Psoas muscle (tissue), 8 donors: ENCODE measurements around the gene VSTM2B. TPM values are rescaled to one million over a fixed set of nuclear protein-coding genes. Genes with fewer than 3 reads are reported as not detected.

Experiments used
- ATAC-seq, 4 donors: fragments of 200-7000 bp; cut with Tn5 transposase; one replicate each; pipeline ENCODE4 v1.9.1; 2020; ENCODE audit warnings: moderate library complexity in 3 of 4, mild to moderate bottlenecking in 2 of 4
- DNase-seq, 2 donors: peaks; one replicate each; pipeline ENCODE4 v3.0.0-alpha.2; 2020
- H3K27ac ChIP-seq: fragments of 200-600 bp; one replicate; pipeline ENCODE4 v1.8.0; 2022
- H3K27me3 ChIP-seq, 3 donors: fragments of 200-600 bp in 1 of 3; one replicate each; pipeline versions ENCODE4 v1.6.1 to v1.8.0; 2013 to 2022; ENCODE audit warnings: low read length in 2 of 3, mild to moderate bottlenecking in 2 of 3, moderate library complexity in 1 of 3; ENCODE audit not compliant: insufficient read depth in 3 of 3
- H3K36me3 ChIP-seq, 2 donors: fragments of 200-600 bp in 1 of 2; one replicate each; pipeline versions ENCODE4 v1.6.1 to v1.8.0; 2013 to 2022; ENCODE audit warnings: low read depth in 1 of 2, mild to moderate bottlenecking in 1 of 2, moderate library complexity in 1 of 2; ENCODE audit not compliant: insufficient read depth in 1 of 2
- H3K4me1 ChIP-seq: fragments of 200-600 bp; one replicate; pipeline ENCODE4 v1.8.0; 2022
- H3K4me3 ChIP-seq: fragments of 200-600 bp; one replicate; pipeline ENCODE4 v1.8.0; 2022; ENCODE audit warnings: mild to moderate bottlenecking
- H3K9me3 ChIP-seq: fragments of 200-600 bp; one replicate; pipeline ENCODE4 v1.8.0; 2022
- WGBS, 3 donors: extraction: QIAGEN DNeasy Blood & Tissue Kit; methylation state at CpG; one replicate each; pipeline versions ENCODE4 v1.1.6 to v1.1.7; 2013; 5-methylcytosine and 5-hydroxymethylcytosine counted together
- intact Hi-C, 2 donors: fragments of 100-400 bp; cut with DNase I; formaldehyde crosslinking; loops; one replicate each; pipeline versions ENCODE4 v1.11.0 to v1.14.2; 2022
- polyA plus RNA-seq, 3 donors: library from polyadenylated mRNA; stranded (reverse); fragments of 200-250 nt; gene quantifications; one replicate each; pipeline ENCODE4 v1.2.3, GENCODE V29; 2013
- total RNA-seq, 4 donors: library from RNA; stranded (reverse); fragmentation: NEBNext Ultra II Directional in 2 of 4; extraction: Animal tissue kit (Norgen Biotek cat#: 25700) in 2 of 4; gene quantifications; one replicate each; pipeline versions ENCODE4 v1.2.1 to v1.2.4, GENCODE V29; 2021 to 2023
- TF ChIP-seq, protein P1 (sequence below): fragments of 200-600 bp; IDR thresholded peaks from one replicate; pipeline ENCODE4 v1.8.0; 2022; ENCODE audit warnings: antibody characterized with exemption
- donor health status: healthy with polysubstance abuse.
- donor health status: DM: no; HTN: no; CAD: no; lungs with moderate emphysema.
- donor health status: Bipolar disorder and iron deficiency.
- donor health status: healthy.
- donor health status: DM: yes; HTN: yes; CAD: no.
- donor health status: DM: no; HTN: no; CAD: no.
- donor health status: DM: no; HTN: no; CAD: no.
- donor health status: DM: yes; HTN: yes; CAD: no.

The VSTM2B gene
- total and polyA plus RNA-seq, 7 donors, result not detected

- intact Hi-C loops, result no loop called here
- DNase-seq (no peak), ATAC-seq (no peak)
- TF ChIP-seq, protein P1, sequence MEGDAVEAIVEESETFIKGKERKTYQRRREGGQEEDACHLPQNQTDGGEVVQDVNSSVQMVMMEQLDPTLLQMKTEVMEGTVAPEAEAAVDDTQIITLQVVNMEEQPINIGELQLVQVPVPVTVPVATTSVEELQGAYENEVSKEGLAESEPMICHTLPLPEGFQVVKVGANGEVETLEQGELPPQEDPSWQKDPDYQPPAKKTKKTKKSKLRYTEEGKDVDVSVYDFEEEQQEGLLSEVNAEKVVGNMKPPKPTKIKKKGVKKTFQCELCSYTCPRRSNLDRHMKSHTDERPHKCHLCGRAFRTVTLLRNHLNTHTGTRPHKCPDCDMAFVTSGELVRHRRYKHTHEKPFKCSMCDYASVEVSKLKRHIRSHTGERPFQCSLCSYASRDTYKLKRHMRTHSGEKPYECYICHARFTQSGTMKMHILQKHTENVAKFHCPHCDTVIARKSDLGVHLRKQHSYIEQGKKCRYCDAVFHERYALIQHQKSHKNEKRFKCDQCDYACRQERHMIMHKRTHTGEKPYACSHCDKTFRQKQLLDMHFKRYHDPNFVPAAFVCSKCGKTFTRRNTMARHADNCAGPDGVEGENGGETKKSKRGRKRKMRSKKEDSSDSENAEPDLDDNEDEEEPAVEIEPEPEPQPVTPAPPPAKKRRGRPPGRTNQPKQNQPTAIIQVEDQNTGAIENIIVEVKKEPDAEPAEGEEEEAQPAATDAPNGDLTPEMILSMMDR, result no peak
- H3K4me3 ChIP-seq, result no peak overlapping the region
- H3K9me3 ChIP-seq, result peaks cover under 1% of the 10 kb centered on the region
- 82 to 85% (median 85%) methylated on average over 19 of the region's 19 CpGs for WGBS, 3 donors
- no peaks in the 10 kb centered on the region for H3K4me1 ChIP-seq
- no peaks in the 10 kb centered on the region for H3K36me3 ChIP-seq
- H3K27ac ChIP-seq, result no peak overlapping the region
- peaks cover 0 to 14% (median 6%) of the 10 kb centered on the region in 3 donors for H3K27me3 ChIP-seq
Measured at GRCh38 chr19:29565171-29565570, 39.4 kb downstream of the VSTM2B start.

DNA sequence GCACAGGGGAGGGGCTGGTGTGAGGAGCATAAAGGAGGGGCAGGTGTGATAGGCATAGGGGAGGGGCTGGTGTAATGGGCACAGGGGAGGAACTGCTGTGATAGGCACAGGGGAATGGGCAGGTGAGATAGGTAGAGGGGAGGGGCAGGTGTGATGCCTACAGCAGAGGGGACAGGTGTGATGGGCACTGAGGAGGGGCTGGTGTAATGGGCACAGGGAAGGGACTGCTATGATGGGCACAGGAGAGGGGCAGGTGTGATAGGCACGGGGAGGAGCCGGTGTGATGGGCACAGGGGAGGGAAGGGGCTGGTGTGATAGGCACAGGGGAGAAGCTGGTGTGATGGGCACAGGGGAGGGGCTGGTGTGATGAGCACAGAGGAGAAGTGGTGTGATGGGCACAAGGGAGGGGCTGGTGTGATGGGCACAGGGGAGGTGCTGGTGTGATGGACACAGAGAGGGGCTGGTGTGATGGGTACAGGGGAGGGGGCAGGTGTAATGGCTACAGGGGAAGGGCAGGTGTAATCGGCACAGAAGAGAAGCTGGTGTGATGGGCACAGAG lies 40.8 kb downstream of the VSTM2B start:
- WGBS, 3 donors, result 85 to 91% (median 88%) methylated on average over 3 of the region's 3 CpGs
- DNase-seq, result no peak
- no peaks in the 10 kb centered on the region for H3K9me3 ChIP-seq
- no peak for ATAC-seq
- H3K27ac ChIP-seq, result no peak overlapping the region
- H3K27me3 ChIP-seq, result peaks cover 0 to 26% (median 4%) of the 10 kb centered on the region in 3 donors
- H3K4me1 ChIP-seq, result no peaks in the 10 kb centered on the region
- H3K36me3 ChIP-seq, result no peaks in the 10 kb centered on the region
- TF ChIP-seq, protein P1, result no peak
- H3K4me3 ChIP-seq, result no peak overlapping the region
- intact Hi-C loops, result no loop called here

DNA sequence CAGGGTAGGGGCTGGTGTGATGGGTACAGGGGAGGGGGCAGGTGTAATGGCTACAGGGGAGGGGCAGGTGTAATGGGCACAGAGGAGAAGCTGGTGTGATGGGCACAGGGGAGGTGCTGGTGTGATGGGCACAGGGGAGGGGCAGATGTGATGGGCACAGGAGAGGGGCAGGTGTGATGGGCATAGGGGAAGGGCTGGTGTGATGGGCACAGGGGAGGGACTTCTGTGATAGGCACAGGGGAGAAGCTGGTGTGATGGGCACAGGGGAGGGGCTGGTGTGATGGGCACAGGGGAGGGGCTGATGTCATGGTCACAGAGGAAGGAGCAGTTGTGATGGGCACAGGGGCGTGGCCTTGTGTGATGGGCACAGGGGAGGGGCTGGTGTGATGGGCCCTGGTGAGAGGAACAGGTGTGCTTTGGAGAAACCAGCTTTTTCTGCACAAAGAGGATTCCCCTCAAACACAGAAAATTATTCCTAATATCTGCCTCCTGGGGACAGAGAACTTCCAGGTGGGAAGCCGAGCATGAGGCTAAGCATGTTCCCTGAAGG lies 41.6 kb downstream of the VSTM2B start:
- no peak overlapping the region for H3K27ac ChIP-seq
- DNase-seq (no peak), ATAC-seq (no peak)
- no peaks in the 10 kb centered on the region for H3K9me3 ChIP-seq
- 60 to 73% (median 73%) methylated on average over 2 of the region's 2 CpGs for WGBS, 3 donors
- no peaks in the 10 kb centered on the region for H3K4me1 ChIP-seq
- H3K4me3 ChIP-seq, result no peak overlapping the region
- peaks cover 0 to 33% (median 4%) of the 10 kb centered on the region in 3 donors for H3K27me3 ChIP-seq
- intact Hi-C loops, result no loop called here
- TF ChIP-seq, protein P1, result no peak
- H3K36me3 ChIP-seq, result no peaks in the 10 kb centered on the region

DNA sequence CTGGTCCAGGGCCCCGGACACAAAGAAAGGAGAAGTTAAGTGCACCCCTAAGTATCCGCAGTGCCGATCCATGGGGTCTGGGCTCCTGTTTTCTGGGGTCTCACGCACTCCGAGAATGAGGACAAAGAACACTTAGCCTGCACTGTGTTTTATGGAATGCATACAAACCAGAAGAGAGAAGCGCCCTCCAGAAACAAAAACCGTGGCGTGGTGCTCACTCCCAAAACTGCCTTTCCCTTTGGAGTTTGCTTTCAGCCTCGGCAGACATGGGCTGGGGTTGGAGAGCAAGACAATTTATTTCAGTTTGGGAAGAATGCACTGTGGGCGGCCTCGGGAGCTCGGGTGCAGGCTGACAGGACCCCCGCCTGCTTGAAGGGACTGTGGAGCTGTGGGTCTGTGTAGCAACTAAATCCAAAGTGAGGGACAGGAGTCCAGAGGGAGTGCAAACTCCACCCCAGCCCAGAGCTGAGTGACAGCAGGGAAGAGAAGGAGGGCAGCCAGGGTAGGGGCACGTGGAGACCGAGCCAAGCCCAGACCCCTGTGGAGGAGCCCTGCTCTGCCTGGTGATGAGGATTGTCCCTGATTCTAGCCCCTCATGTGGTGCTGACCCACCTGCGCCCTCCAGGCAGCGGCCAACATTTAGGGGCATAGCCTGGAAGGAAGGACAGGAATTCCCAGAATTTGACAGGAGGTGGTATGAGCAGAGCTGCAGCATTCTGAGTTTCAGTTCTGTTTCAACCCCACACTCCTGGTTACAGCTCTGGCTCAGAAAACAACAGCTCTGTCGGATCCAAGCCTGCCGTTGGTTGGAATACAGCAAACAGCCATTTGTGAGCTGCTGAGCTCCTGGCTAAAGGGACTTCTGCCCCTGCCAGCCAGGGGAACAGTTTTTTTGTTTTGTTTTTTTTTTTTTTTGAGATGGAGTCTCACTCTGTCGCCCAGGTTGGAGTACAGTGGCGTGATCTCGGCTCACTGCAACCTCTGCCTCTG lies 42.5 kb downstream of the VSTM2B start:
- Histone ChIP-seq H3K9me3 (no peaks in the 10 kb centered on the region), H3K27me3 (peaks cover 0 to 39% (median 4%) of the 10 kb centered on the region in 3 donors), H3K27ac (no peak overlapping the region), H3K4me1 (no peaks in the 10 kb centered on the region), H3K36me3 (no peaks in the 10 kb centered on the region), H3K4me3 (no peak overlapping the region)
- WGBS, 3 donors, result 64 to 66% (median 65%) methylated on average over 20 to 22 of the region's 22 CpGs
- TF ChIP-seq, protein P1, result no peak
- intact Hi-C loops, result no loop called here
- DNase-seq (no peak), ATAC-seq (no peak)
